Ureter (tissue), 1 donor: Measurements from ENCODE around the gene GPN3. TPM values are rescaled to one million over a fixed set of nuclear protein-coding genes. Genes with fewer than 3 reads are reported as not detected.
"Not testable (repeated sequence)": the region's sequence is repeated elsewhere in the genome, so short reads cannot be mapped to it uniquely, and the experiment has no call there.

ENCODE experiments used
- DNase-seq: peaks from one replicate; pipeline ENCODE4 v3.0.0-alpha.2; 2020; ENCODE audit warnings: low spot score
- total RNA-seq: library from RNA; stranded (reverse); gene quantifications from one replicate; pipeline ENCODE4 v1.2.4, GENCODE V29; 2023
- donor health status: DM: yes; HTN: yes; CAD: no.

Gene GPN3
- 20.3 TPM for total RNA-seq

GRCh38 chr12:110468214-110469048, at the start of gene GPN3, which contains the start of gene FAM216A:
TSS of gene GPN3 (minus strand) at chr12:110468257. CDS start at chr12:110468203, 54 bp downstream.
TSS of gene FAM216A (plus strand) at chr12:110468845. CDS start at chr12:110468876, 31 bp downstream.
- peak; percentile 97 for DNase-seq

GRCh38 chr12:110516995-110517394, 48.9 kb upstream of the GPN3 start:
- DNase-seq = no peak

GRCh38 chr12:110514363-110514762, 46.3 kb upstream of the GPN3 start:
- no peak for DNase-seq

GRCh38 chr12:110513842-110514241, 45.8 kb upstream of the GPN3 start:
- DNase-seq = no peak

- DNase-seq = no peak
These were observed 40.1 kb upstream of the GPN3 start for GRCh38 chr12:110508071-110508586.

GRCh38 chr12:110505332-110505731, 37.3 kb upstream of the GPN3 start:
- DNase-seq = no peak

GRCh38 chr12:110503432-110503831, 35.4 kb upstream of the GPN3 start:
- DNase-seq = no peak

GRCh38 chr12:110501752-110502738, 34.0 kb upstream of the GPN3 start, which contains the start of the genes RAD9B and VPS29:
TSS of gene RAD9B (plus strand) at chr12:110502331. CDS start at chr12:110502338, 7 bp downstream.
TSS of gene VPS29 (minus strand) at chr12:110502111. CDS start at chr12:110502051, 60 bp downstream.
- DNase-seq = peak; percentile 98

- peak; percentile 53 for DNase-seq
These were observed 33.3 kb upstream of the GPN3 start for GRCh38 chr12:110501399-110501751.

GRCh38 chr12:110498984-110499706, 31.1 kb upstream of the GPN3 start:
- DNase-seq = no peak

- no peak for DNase-seq
These were observed 7.4 kb upstream of the GPN3 start for GRCh38 chr12:110475426-110475825.

GRCh38 chr12:110467847-110468213, 227 bp downstream of the GPN3 start:
- DNase-seq = no peak

GRCh38 chr12:110466791-110467190, 1.3 kb downstream of the GPN3 start:
- no peak for DNase-seq

- not testable (repeated sequence) for DNase-seq
These were observed 2.3 kb downstream of the GPN3 start for GRCh38 chr12:110465765-110466164.

- DNase-seq = no peak
These were observed 3.0 kb downstream of the GPN3 start for GRCh38 chr12:110465024-110465423.

GRCh38 chr12:110461189-110461588, 6.9 kb downstream of the GPN3 start:
- DNase-seq = not testable (repeated sequence)

GRCh38 chr12:110458756-110459155, 9.3 kb downstream of the GPN3 start:
- DNase-seq = no peak

- DNase-seq = no peak
These were observed 14.3 kb downstream of the GPN3 start for GRCh38 chr12:110453569-110454296.

- DNase-seq = no peak
These were observed 16.8 kb downstream of the GPN3 start for GRCh38 chr12:110451263-110451662.

GRCh38 chr12:110449799-110450497, 18.1 kb downstream of the GPN3 start, which contains the start of gene ARPC3:
TSS of gene ARPC3 (minus strand) at chr12:110450337. CDS start at chr12:110450260, 77 bp downstream.
- peak; percentile 96 for DNase-seq
